HEK293 (cell line): Measurements from ENCODE around the gene RWDD1.

Experiments used
- CTCF ChIA-PET: fragments of 350-600 bp; formaldehyde crosslinking; extraction: SDS; loops from one replicate; lab custom pipeline; 2021; ENCODE audit warnings: antibody characterized with exemption; lab: Yijun Ruan, JAX
- POLR2A ChIA-PET: fragments of 300-600 bp; formaldehyde crosslinking; extraction: SDS; loops from one replicate; lab custom pipeline; 2020; ENCODE audit warnings: antibody characterized with exemption, inconsistent platforms; lab: Yijun Ruan, JAX
- H3K27ac ChIP-seq: fragments of 200-500 bp; sonication (Bioruptor generic); 2 replicates; pipeline ENCODE4 v1.5.1; 2014; ENCODE audit warnings: low read depth, low read length, control low read depth, inconsistent platforms; ENCODE audit errors: extremely low read depth
- H3K36me3 ChIP-seq, 2 experiments: fragments of 200-500 bp in 1 of 2; sonication (Bioruptor generic) in 1 of 2; 1 replicate in 1 of 2; 2 replicates in 1 of 2; pipeline ENCODE4 v1.5.1; 2014 to 2017; ENCODE audit warnings: inconsistent platforms in 2 of 2, low read length in 2 of 2; ENCODE audit not compliant: control insufficient read depth in 2 of 2, insufficient read depth in 1 of 2
- H3K4me1 ChIP-seq: fragments of 200-500 bp; sonication (Bioruptor generic); 2 replicates; pipeline ENCODE4 v1.5.1; 2014; ENCODE audit warnings: mild to moderate bottlenecking, low read length, inconsistent platforms; ENCODE audit not compliant: control insufficient read depth, insufficient read depth
- H3K4me3 ChIP-seq: 2 replicates; pipeline ENCODE4 v1.5.1; 2011; ENCODE audit warnings: low read depth, mild to moderate bottlenecking, control low read depth, low read length, moderate library complexity
- H3K9me3 ChIP-seq: fragments of 200-500 bp; sonication (Bioruptor generic); 2 replicates; pipeline ENCODE4 v1.5.1; 2014; ENCODE audit warnings: low read depth, low read length, inconsistent platforms; ENCODE audit not compliant: control insufficient read depth, insufficient read depth
- PRDM1 ChIP-seq: fragments of 450-650 bp; formaldehyde crosslinking; IDR thresholded peaks from 2 replicates; pipeline ENCODE4; 2016; ENCODE audit warnings: missing biosample characterization, missing genetic modification characterization
- SCRT2 ChIP-seq: fragments of 450-650 bp; formaldehyde crosslinking; IDR thresholded peaks from 2 replicates; pipeline ENCODE4 v1.5.1; 2016; ENCODE audit warnings: missing biosample characterization, missing genetic modification characterization
- SP2 ChIP-seq: fragments of 450-650 bp; formaldehyde crosslinking; IDR thresholded peaks from 2 replicates; pipeline ENCODE4 v1.5.1; 2016; ENCODE audit warnings: missing biosample characterization, missing genetic modification characterization
- ZBTB8A ChIP-seq: fragments of 450-650 bp; formaldehyde crosslinking; IDR thresholded peaks from 2 replicates; pipeline ENCODE4 v1.5.1; 2016; ENCODE audit warnings: missing biosample characterization, missing genetic modification characterization
- ZNF16 ChIP-seq: fragments of 450-650 bp; formaldehyde crosslinking; IDR thresholded peaks from 2 replicates; pipeline ENCODE4 v1.5.1; 2016; ENCODE audit warnings: low read depth, missing biosample characterization, missing genetic modification characterization
- ZNF2 ChIP-seq: fragments of 450-650 bp; formaldehyde crosslinking; IDR thresholded peaks from 2 replicates; pipeline ENCODE4 v1.5.1; 2016; ENCODE audit warnings: missing biosample characterization, missing genetic modification characterization
- ZNF248 ChIP-seq: fragments of 450-650 bp; formaldehyde crosslinking; IDR thresholded peaks from 2 replicates; pipeline ENCODE4 v1.5.1; 2017; ENCODE audit warnings: missing biosample characterization, missing genetic modification characterization
- ZNF280C ChIP-seq: fragments of 450-650 bp; formaldehyde crosslinking; IDR thresholded peaks from 2 replicates; pipeline ENCODE4 v1.5.1; 2016; ENCODE audit warnings: missing biosample characterization, missing genetic modification characterization
- ZNF366 ChIP-seq: fragments of 450-650 bp; formaldehyde crosslinking; conservative IDR thresholded peaks from 2 replicates; pipeline ENCODE4 v1.5.1; 2016; ENCODE audit warnings: missing biosample characterization, missing genetic modification characterization
- ZNF449 ChIP-seq: fragments of 450-650 bp; formaldehyde crosslinking; IDR thresholded peaks from 2 replicates; pipeline ENCODE4 v1.5.1; 2017; ENCODE audit warnings: missing biosample characterization, mild to moderate bottlenecking, missing genetic modification characterization, moderate library complexity
- ZNF518A ChIP-seq: fragments of 450-650 bp; formaldehyde crosslinking; conservative IDR thresholded peaks from 2 replicates; pipeline ENCODE4 v1.5.1; 2016; ENCODE audit warnings: low read depth, missing biosample characterization, missing genetic modification characterization
- ZNF558 ChIP-seq: fragments of 450-650 bp; formaldehyde crosslinking; IDR thresholded peaks from 2 replicates; pipeline ENCODE4 v1.5.1; 2016; ENCODE audit warnings: missing biosample characterization, missing genetic modification characterization
- ZNF610 ChIP-seq: fragments of 450-650 bp; formaldehyde crosslinking; IDR thresholded peaks from 2 replicates; pipeline ENCODE4 v1.5.1; 2016; ENCODE audit warnings: missing biosample characterization, missing genetic modification characterization, borderline replicate concordance
- ZNF747 ChIP-seq: fragments of 450-650 bp; formaldehyde crosslinking; IDR thresholded peaks from 2 replicates; pipeline ENCODE4 v1.5.1; 2016; ENCODE audit warnings: missing biosample characterization, missing genetic modification characterization
- ZNF777 ChIP-seq: fragments of 450-650 bp; formaldehyde crosslinking; IDR thresholded peaks from 2 replicates; pipeline ENCODE4 v1.5.1; 2017; ENCODE audit warnings: missing biosample characterization, missing genetic modification characterization, borderline replicate concordance
- TF ChIP-seq, protein P1 (sequence below): fragments of 450-650 bp; formaldehyde crosslinking; IDR thresholded peaks from 2 replicates; pipeline ENCODE4 v1.5.1; 2016; ENCODE audit warnings: missing biosample characterization, missing genetic modification characterization, low read depth

The RWDD1 gene

DNA sequence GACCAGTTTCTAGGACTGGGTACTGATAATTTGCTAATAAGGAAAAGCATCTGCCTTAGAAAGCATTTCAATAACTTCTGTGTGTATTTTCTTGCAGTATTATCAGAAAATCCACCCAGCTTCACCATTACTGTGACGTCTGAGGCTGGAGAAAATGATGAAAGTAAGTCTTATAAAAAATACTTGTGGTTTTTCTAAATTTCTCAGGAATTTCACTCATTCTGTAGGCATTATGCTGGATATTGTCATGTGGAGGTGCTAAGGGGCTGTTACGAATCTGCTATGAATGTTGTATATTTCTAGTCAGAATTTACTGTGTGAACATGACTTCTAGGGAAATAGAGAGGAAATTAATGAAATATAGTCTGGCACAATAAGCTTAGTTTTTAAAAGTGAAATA lies 8.9 kb downstream of the RWDD1 start:
- H3K36me3 ChIP-seq = peaks cover 25 to 71% of the 10 kb centered on the region in 2 experiments
- H3K9me3 ChIP-seq = no peaks in the 10 kb centered on the region
- TF ChIP-seq SCRT2 (tag by site-specific recombination) (no peak), PRDM1 (tag by site-specific recombination) (peak; percentile 43; the same call in 1 of the 2 replicates)
- no peaks in the 10 kb centered on the region for H3K4me1 ChIP-seq
- no peak overlapping the region for H3K4me3 ChIP-seq
- H3K27ac ChIP-seq = no peak overlapping the region
- CTCF ChIA-PET = interaction anchor here (0.7 to 1.5 kb wide), 4 partner anchors 12 to 363 kb away, joined by 3 to 5 read pairs (median 4); no protein-coding TSS in a partner anchor
- POLR2A ChIA-PET = interaction anchor here (1.3 kb wide), 1 partner anchor 9 kb away, joined by 6 read pairs; the partner anchor contains the start of gene RWDD1

DNA sequence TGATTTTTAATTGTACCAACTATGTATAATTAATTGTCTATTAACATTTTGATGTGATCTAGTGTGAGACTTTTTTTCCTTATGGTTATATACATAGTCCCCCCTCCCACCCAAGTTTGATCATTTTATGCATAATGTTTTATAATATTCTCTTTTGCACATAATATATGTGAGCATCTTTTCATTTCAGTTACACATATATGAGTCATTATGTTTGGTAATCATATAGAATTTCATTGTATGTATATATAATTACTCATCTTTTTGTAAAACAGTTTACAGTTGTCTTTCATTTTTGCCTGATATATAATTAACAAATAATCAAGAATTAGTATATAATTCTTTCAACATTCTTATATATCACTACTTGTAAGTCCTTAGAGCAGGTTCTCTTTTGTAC lies 15.0 kb downstream of the RWDD1 start:
- H3K4me3 ChIP-seq = no peak overlapping the region
- TF ChIP-seq ZNF366 (tag by site-specific recombination) (no peak), ZNF248 (tag by site-specific recombination) (no peak), ZNF747 (tag by site-specific recombination) (no peak), ZNF610 (no peak), ZNF280C (no peak), SP2 (tag by site-specific recombination) (no peak), ZBTB8A (tag by site-specific recombination) (no peak), ZNF777 (tag by site-specific recombination) (no peak), ZNF518A (no peak), ZNF449 (tag by site-specific recombination) (no peak), ZNF16 (tag by site-specific recombination) (no peak), ZNF2 (no peak), ZNF558 (tag by site-specific recombination) (no peak)
- TF ChIP-seq, protein P1, sequence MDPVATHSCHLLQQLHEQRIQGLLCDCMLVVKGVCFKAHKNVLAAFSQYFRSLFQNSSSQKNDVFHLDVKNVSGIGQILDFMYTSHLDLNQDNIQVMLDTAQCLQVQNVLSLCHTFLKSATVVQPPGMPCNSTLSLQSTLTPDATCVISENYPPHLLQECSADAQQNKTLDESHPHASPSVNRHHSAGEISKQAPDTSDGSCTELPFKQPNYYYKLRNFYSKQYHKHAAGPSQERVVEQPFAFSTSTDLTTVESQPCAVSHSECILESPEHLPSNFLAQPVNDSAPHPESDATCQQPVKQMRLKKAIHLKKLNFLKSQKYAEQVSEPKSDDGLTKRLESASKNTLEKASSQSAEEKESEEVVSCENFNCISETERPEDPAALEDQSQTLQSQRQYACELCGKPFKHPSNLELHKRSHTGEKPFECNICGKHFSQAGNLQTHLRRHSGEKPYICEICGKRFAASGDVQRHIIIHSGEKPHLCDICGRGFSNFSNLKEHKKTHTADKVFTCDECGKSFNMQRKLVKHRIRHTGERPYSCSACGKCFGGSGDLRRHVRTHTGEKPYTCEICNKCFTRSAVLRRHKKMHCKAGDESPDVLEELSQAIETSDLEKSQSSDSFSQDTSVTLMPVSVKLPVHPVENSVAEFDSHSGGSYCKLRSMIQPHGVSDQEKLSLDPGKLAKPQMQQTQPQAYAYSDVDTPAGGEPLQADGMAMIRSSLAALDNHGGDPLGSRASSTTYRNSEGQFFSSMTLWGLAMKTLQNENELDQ (tag by site-specific recombination) = no peak
- H3K9me3 ChIP-seq = no peaks in the 10 kb centered on the region
- no peak overlapping the region for H3K27ac ChIP-seq
- peaks cover 52 to 78% of the 10 kb centered on the region in 2 experiments for H3K36me3 ChIP-seq
- H3K4me1 ChIP-seq = no peaks in the 10 kb centered on the region
- CTCF ChIA-PET = no interaction called here
- POLR2A ChIA-PET = no interaction called here
